Ovary (tissue), 3 donors: ENCODE results near the gene COL18A1.

Experiments
- CTCF ChIP-seq, 3 donors: fragments of 450-650 bp in 2 of 3; fragments of 200-600 bp in 1 of 3; IDR thresholded peaks; one replicate each; pipeline versions ENCODE4 v1.5.1 to v1.8.0; 2016 to 2022; ENCODE audit warnings: antibody characterized with exemption in 3 of 3, mild to moderate bottlenecking in 1 of 3
- EP300 ChIP-seq: sonication (generic); formaldehyde crosslinking; IDR thresholded peaks from one replicate; pipeline ENCODE4 v1.6.1; 2017; ENCODE audit warnings: antibody characterized with exemption
- donor health status: DM: no; HTN: no; CAD: no.

DNA sequence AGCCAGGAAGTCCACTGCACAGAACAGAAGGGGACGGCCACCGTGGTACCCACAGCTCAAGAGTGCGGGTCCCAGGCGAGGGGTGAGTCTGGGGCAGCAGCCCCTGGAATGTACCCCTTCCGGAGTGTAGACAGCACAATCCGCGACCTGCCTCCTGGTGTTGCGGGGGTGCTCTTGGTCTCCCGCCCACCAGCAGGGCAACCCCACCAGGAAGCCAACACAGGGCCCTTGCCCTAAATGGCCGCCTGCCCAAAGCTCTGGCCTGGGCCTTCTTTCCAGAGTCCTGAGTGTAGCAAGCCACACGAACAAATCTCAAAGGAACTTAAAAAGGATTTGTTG lies 138.4 kb downstream of the COL18A1 start:
- TF ChIP-seq CTCF (IDR thresholded peaks at IDR 0.05) (no peak), EP300 (no peak)
